Lung (tissue), 12 donors: ENCODE measurements around the gene GBA3. TPM values are rescaled to one million over a fixed set of nuclear protein-coding genes. Genes with fewer than 3 reads are reported as not detected.

ENCODE experiments used
- ATAC-seq: fragments of 200-7000 bp; cut with Tn5 transposase; one replicate; pipeline ENCODE4 v1.9.1; 2020; ENCODE audit warnings: moderate number of reproducible peaks; ENCODE audit not compliant: insufficient read depth, low FRiP score
- DNase-seq, 3 donors: peaks; one replicate each; pipeline ENCODE4 v3.0.0-alpha.2; 2013 to 2017
- H3K27ac ChIP-seq, 2 donors: one replicate each; pipeline ENCODE4 v1.5.1; 2013; ENCODE audit warnings: mild to moderate bottlenecking in 2 of 2, moderate library complexity in 2 of 2, control low read depth in 1 of 2, inconsistent platforms in 1 of 2, low read depth in 1 of 2, low read length in 1 of 2
- H3K27me3 ChIP-seq, 3 donors: one replicate each; pipeline ENCODE4 v1.5.1; 2013; ENCODE audit warnings: low read length in 2 of 3; ENCODE audit not compliant: control insufficient read depth in 3 of 3, insufficient read depth in 3 of 3
- H3K36me3 ChIP-seq, 4 donors: one replicate each; pipeline ENCODE4 v1.5.1; 2013; ENCODE audit warnings: low read length in 4 of 4, mild to moderate bottlenecking in 1 of 4, moderate library complexity in 1 of 4; ENCODE audit not compliant: control insufficient read depth in 4 of 4, insufficient read depth in 4 of 4
- H3K4me1 ChIP-seq, 5 donors: one replicate each; pipeline ENCODE4 v1.5.1; 2013; ENCODE audit warnings: low read length in 5 of 5, mild to moderate bottlenecking in 2 of 5, moderate library complexity in 1 of 5; ENCODE audit not compliant: control insufficient read depth in 5 of 5, insufficient read depth in 5 of 5
- H3K4me3 ChIP-seq: one replicate; pipeline ENCODE4 v1.5.1; 2013; ENCODE audit warnings: mild to moderate bottlenecking, control low read depth, moderate library complexity
- H3K9ac ChIP-seq, 2 donors: one replicate each; pipeline ENCODE4 v1.5.1; 2013; ENCODE audit warnings: low read length in 2 of 2, control low read depth in 1 of 2; ENCODE audit not compliant: insufficient read depth in 1 of 2
- H3K9me3 ChIP-seq, 4 donors: one replicate each; pipeline ENCODE4 v1.5.1; 2013; ENCODE audit warnings: low read length in 3 of 4, mild to moderate bottlenecking in 1 of 4, moderate library complexity in 1 of 4; ENCODE audit not compliant: control insufficient read depth in 4 of 4, insufficient read depth in 3 of 4
- CTCF ChIP-seq: IDR thresholded peaks from 2 replicates; pipeline ENCODE4 v1.5.1; 2012; ENCODE audit warnings: mild to moderate bottlenecking; ENCODE audit errors: control extremely low read depth, extremely low read depth
- WGBS, 2 donors: extraction: QIAGEN DNeasy Blood & Tissue Kit; methylation state at CpG; one replicate each; pipeline ENCODE4 v1.1.7; 2013; 5-methylcytosine and 5-hydroxymethylcytosine counted together
- polyA plus RNA-seq, 2 donors: library from polyadenylated mRNA; stranded (reverse); fragments of 200-250 nt; gene quantifications; one replicate each; pipeline ENCODE4 v1.2.1, GENCODE V29; 2013
- total RNA-seq, 2 donors: library from RNA; depleted of rRNA in 1 of 2; stranded (reverse); fragments of >200 nt in 1 of 2; gene quantifications; one replicate each; pipeline ENCODE4 v1.2.1, GENCODE V29; 2014 to 2021
- donor health status: control.
- donor health status: control.
- donor health status: Bipolar disorder and iron deficiency.
- donor health status: healthy.
- donor health status: DM: yes; HTN: yes; CAD: no.

GBA3 gene
- total and polyA plus RNA-seq, 4 donors, result 0.23 to 0.34 (median 0.31) TPM; not detected in 1

- DNase-seq, result no peak
- Histone ChIP-seq H3K4me3 (no peak overlapping the region), H3K9ac (no peak overlapping the region), H3K4me1 (no peaks in the 10 kb centered on the region), H3K36me3 (no peaks in the 10 kb centered on the region), H3K27me3 (no peaks in the 10 kb centered on the region), H3K9me3 (no peaks in the 10 kb centered on the region), H3K27ac (no peak overlapping the region)
- TF ChIP-seq CTCF, result no peak
- 71% methylated on average over 5 of the region's 5 CpGs for WGBS, 2 donors
- no peak for ATAC-seq
These were observed 149.8 kb downstream of the GBA3 start for GRCh38 chr4:22842360-22843018.

- no peak overlapping the region for H3K9ac ChIP-seq
- H3K27me3 ChIP-seq, result no peaks in the 10 kb centered on the region
- no peaks in the 10 kb centered on the region for H3K36me3 ChIP-seq
- no peaks in the 10 kb centered on the region for H3K4me1 ChIP-seq
- H3K4me3 ChIP-seq, result no peak overlapping the region
- DNase-seq (no peak), ATAC-seq (no peak)
- H3K27ac ChIP-seq, result no peak overlapping the region
- WGBS, 2 donors, result 0 to 91% methylated on average over 1 of the region's 1 CpG
- TF ChIP-seq CTCF, result no peak
- H3K9me3 ChIP-seq, result no peaks in the 10 kb centered on the region
These were observed 155.6 kb downstream of the GBA3 start for GRCh38 chr4:22848332-22848731.

DNA sequence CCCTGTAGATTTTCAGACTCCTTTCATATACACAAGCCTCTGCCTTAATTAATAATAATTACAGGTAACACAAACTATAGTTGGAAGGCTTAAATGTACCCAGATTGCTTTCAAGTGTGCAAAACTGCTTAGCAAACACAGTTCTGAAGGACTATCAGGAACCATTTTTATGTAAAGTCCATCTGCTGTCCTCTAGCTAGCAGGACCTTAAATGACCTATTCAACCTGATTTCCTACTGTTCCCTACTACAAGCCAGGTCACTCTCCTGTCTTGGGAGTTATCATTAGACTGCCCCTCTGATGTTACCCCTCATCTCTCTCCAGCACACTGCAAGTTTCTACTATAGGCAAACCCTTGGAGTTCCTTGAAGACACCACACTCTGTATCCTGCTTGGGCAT, 157.3 kb downstream of the GBA3 start:
- ATAC-seq (no peak), DNase-seq (no peak)
- H3K4me3 ChIP-seq, result no peak overlapping the region
- no peak for TF ChIP-seq CTCF
- no peaks in the 10 kb centered on the region for H3K36me3 ChIP-seq
- H3K4me1 ChIP-seq, result no peaks in the 10 kb centered on the region
- H3K9me3 ChIP-seq, result no peaks in the 10 kb centered on the region
- no peaks in the 10 kb centered on the region for H3K27me3 ChIP-seq
- no peak overlapping the region for H3K27ac ChIP-seq
- H3K9ac ChIP-seq, result no peak overlapping the region

GRCh38 chr4:22850630-22851029, 157.9 kb downstream of the GBA3 start:
- Histone ChIP-seq H3K4me1 (no peaks in the 10 kb centered on the region), H3K27ac (no peak overlapping the region), H3K27me3 (no peaks in the 10 kb centered on the region), H3K36me3 (no peaks in the 10 kb centered on the region), H3K9ac (no peak overlapping the region), H3K9me3 (no peaks in the 10 kb centered on the region), H3K4me3 (no peak overlapping the region)
- ATAC-seq (no peak), DNase-seq (peak in 1 of 3 donors; percentile 1)
- 46 to 62% methylated on average over 2 of the region's 2 CpGs for WGBS, 2 donors
- TF ChIP-seq CTCF, result no peak
